Skin epidermis (tissue), 12 donors: Measurements from ENCODE around the gene C4BPB.

Experiments used
- H3K27ac ChIP-seq, 21 experiments: fragments of 200-600 bp; sonication (generic) in 11 of 21; one replicate each; pipeline ENCODE4 v1.5.0; 2020; ENCODE audit warnings: mild to moderate bottlenecking in 3 of 21, inconsistent platforms in 2 of 21, moderate library complexity in 2 of 21
- H3K4me3 ChIP-seq, 7 experiments: fragments of 200-600 bp; sonication (generic) in 2 of 7; one replicate each; pipeline ENCODE4 v1.5.0; 2020; ENCODE audit warnings: inconsistent platforms in 2 of 7, mild to moderate bottlenecking in 2 of 7, moderate library complexity in 1 of 7

C4BPB gene

GRCh38 chr1:207129053-207129452 is 40.4 kb downstream of the C4BPB start:
- H3K27ac ChIP-seq, result no peak overlapping the region
- no peak overlapping the region for H3K4me3 ChIP-seq

GRCh38 chr1:207130252-207131036 is 41.8 kb downstream of the C4BPB start:
- Histone ChIP-seq H3K27ac (no peak overlapping the region), H3K4me3 (no peak overlapping the region)

GRCh38 chr1:207131163-207131562 is 42.5 kb downstream of the C4BPB start:
- Histone ChIP-seq H3K27ac (no peak overlapping the region), H3K4me3 (no peak overlapping the region)

- no peak overlapping the region for H3K27ac ChIP-seq
- no peak overlapping the region for H3K4me3 ChIP-seq
Observed at GRCh38 chr1:207134581-207134980, 45.9 kb downstream of the C4BPB start.

GRCh38 chr1:207139616-207140015 is 51.0 kb downstream of the C4BPB start:
- Histone ChIP-seq H3K27ac (no peak overlapping the region), H3K4me3 (no peak overlapping the region)

GRCh38 chr1:207140536-207140935 is 51.9 kb downstream of the C4BPB start:
- no peak overlapping the region for H3K27ac ChIP-seq
- no peak overlapping the region for H3K4me3 ChIP-seq

- Histone ChIP-seq H3K4me3 (no peak overlapping the region), H3K27ac (no peak overlapping the region)
Observed at GRCh38 chr1:207145401-207146058, 56.9 kb downstream of the C4BPB start.
